ENCODE measurements around the gene RALGAPA2.

RALGAPA2 gene

DNA sequence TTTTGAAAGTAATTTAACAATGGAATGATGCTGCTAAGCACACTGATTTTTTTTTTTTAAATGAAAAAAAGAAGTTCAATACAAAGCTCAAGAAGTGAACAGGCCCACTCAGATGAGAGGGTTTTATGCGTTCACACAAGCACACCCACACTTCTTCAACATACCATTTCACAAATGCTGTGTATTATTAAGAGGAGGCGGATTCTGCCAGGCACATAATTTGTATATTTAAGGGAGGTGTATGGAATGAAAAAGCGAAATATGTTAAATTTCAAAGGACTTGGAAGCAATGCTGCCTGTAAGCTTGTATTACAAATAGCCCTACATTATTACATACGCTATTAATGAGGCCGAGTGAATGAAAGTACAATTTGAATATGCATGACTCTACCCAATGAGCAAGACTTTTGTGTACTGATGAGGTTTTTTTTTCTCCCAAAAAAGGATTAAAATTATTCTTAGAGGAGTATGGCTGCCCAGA is 220.6 kb downstream of the RALGAPA2 start:
- H4K20me1 ChIP-seq (ENCODE audit: insufficient read depth, low read length): no peaks in the 10 kb centered on the region
- no peaks in the 10 kb centered on the region for H3K27me3 ChIP-seq (ENCODE audit: insufficient read depth, low read length)
- no peak overlapping the region for H3K4me3 ChIP-seq (ENCODE audit: low read depth, low read length, poor library complexity, severe bottlenecking)
- no peaks in the 10 kb centered on the region for H3K9me2 ChIP-seq (ENCODE audit: low read depth, low read length)
- H3K4me1 ChIP-seq (ENCODE audit: insufficient read depth, low read length, severe bottlenecking): peaks cover 29% of the 10 kb centered on the region
- H3F3A ChIP-seq (ENCODE audit: insufficient read depth, low read length): no peaks in the 10 kb centered on the region
- no peak overlapping the region for H3K9ac ChIP-seq (ENCODE audit: low read length)
- H2AFZ ChIP-seq (ENCODE audit: low read length): no peak overlapping the region
- no peaks in the 10 kb centered on the region for H3K79me2 ChIP-seq (ENCODE audit: insufficient read depth, low read length)
- H3K9me3 ChIP-seq (ENCODE audit: low read length): no peaks in the 10 kb centered on the region
- H3K4me2 ChIP-seq (ENCODE audit: low read length): no peak overlapping the region
- no peaks in the 10 kb centered on the region for H3K36me3 ChIP-seq (ENCODE audit: insufficient read depth, low read length)
- TF ChIP-seq, protein P1, sequence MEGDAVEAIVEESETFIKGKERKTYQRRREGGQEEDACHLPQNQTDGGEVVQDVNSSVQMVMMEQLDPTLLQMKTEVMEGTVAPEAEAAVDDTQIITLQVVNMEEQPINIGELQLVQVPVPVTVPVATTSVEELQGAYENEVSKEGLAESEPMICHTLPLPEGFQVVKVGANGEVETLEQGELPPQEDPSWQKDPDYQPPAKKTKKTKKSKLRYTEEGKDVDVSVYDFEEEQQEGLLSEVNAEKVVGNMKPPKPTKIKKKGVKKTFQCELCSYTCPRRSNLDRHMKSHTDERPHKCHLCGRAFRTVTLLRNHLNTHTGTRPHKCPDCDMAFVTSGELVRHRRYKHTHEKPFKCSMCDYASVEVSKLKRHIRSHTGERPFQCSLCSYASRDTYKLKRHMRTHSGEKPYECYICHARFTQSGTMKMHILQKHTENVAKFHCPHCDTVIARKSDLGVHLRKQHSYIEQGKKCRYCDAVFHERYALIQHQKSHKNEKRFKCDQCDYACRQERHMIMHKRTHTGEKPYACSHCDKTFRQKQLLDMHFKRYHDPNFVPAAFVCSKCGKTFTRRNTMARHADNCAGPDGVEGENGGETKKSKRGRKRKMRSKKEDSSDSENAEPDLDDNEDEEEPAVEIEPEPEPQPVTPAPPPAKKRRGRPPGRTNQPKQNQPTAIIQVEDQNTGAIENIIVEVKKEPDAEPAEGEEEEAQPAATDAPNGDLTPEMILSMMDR (IDR thresholded peaks at IDR 0.05; ENCODE audit: low read length): no peak
- TF ChIP-seq EZH2 (IDR thresholded peaks at IDR 0.05; ENCODE audit: borderline replicate concordance, low read length): no peak
- H3K27ac ChIP-seq (ENCODE audit: low read depth, low read length, poor library complexity, severe bottlenecking): no peak overlapping the region

DNA sequence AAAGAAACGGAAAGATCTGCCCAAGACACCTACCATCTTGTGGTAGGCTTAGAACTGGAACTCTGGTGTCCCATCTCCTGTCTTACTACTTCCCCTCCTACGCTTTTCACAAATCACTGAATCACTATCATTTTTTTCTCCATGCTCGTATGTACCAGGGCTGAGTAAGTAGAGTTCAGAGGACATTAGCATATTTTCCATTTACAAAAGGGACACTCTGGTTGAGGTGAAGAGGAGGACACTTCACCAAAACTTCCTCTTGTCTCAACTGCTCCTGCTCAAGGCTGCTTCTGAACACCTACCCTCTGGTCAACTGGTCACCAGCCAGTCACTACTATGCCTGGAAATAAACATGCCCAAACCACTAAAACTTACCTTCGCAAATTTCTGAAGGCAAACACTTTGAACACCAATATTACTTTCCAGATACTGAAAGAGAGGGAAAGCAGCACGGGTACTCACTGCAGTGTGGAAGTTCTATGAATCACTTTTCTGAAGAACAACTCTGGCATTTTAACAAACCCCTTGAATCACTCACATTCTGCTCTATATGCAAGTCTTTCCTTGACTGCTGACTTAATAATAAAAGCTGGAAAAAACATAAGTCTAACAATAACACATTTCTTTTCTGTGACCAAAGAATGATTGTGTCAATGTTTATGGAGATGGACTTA is 221.2 kb downstream of the RALGAPA2 start:
- no peak for TF ChIP-seq EZH2 (IDR thresholded peaks at IDR 0.05; ENCODE audit: borderline replicate concordance, low read length)
- TF ChIP-seq, protein P1 (IDR thresholded peaks at IDR 0.05; ENCODE audit: low read length): no peak
- H3K4me3 ChIP-seq (ENCODE audit: low read depth, low read length, poor library complexity, severe bottlenecking): no peak overlapping the region
- H3K9me2 ChIP-seq (ENCODE audit: low read depth, low read length): no peaks in the 10 kb centered on the region
- H3K27me3 ChIP-seq (ENCODE audit: insufficient read depth, low read length): no peaks in the 10 kb centered on the region
- H3K9ac ChIP-seq (ENCODE audit: low read length): no peak overlapping the region
- peaks cover 29% of the 10 kb centered on the region for H3K4me1 ChIP-seq (ENCODE audit: insufficient read depth, low read length, severe bottlenecking)
- no peaks in the 10 kb centered on the region for H3K36me3 ChIP-seq (ENCODE audit: insufficient read depth, low read length)
- no peaks in the 10 kb centered on the region for H3F3A ChIP-seq (ENCODE audit: insufficient read depth, low read length)
- H3K27ac ChIP-seq (ENCODE audit: low read depth, low read length, poor library complexity, severe bottlenecking): no peak overlapping the region
- no peaks in the 10 kb centered on the region for H3K9me3 ChIP-seq (ENCODE audit: low read length)
- H4K20me1 ChIP-seq (ENCODE audit: insufficient read depth, low read length): no peaks in the 10 kb centered on the region
- no peak overlapping the region for H2AFZ ChIP-seq (ENCODE audit: low read length)
- no peak overlapping the region for H3K4me2 ChIP-seq (ENCODE audit: low read length)
- no peaks in the 10 kb centered on the region for H3K79me2 ChIP-seq (ENCODE audit: insufficient read depth, low read length)

DNA sequence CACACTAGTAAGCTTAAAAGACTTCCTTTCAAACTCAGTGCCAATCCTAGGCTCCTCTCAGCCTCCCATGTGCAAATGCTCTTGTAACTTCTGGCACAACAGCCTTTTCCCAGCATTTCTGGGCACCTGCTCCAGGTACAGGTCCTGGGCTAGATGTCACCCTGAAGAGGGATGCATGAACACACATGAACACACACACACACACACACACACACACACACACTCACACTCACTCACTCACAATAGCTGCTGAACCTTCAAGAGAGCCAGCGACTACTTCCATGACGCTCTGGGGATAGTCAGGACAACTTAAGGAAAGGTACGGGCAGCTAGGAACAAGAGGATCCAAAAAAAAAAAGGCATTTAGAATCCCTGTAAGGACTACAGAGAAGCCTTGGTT is 221.8 kb downstream of the RALGAPA2 start:
- Histone ChIP-seq H3K36me3 (ENCODE audit: insufficient read depth, low read length) (no peaks in the 10 kb centered on the region), H3K4me1 (ENCODE audit: insufficient read depth, low read length, severe bottlenecking) (peaks cover 29% of the 10 kb centered on the region), H3K9me3 (ENCODE audit: low read length) (no peaks in the 10 kb centered on the region), H3K27me3 (ENCODE audit: insufficient read depth, low read length) (no peaks in the 10 kb centered on the region), H4K20me1 (ENCODE audit: insufficient read depth, low read length) (no peaks in the 10 kb centered on the region), H3K4me2 (ENCODE audit: low read length) (no peak overlapping the region), H3K9me2 (ENCODE audit: low read depth, low read length) (no peaks in the 10 kb centered on the region), H3K9ac (ENCODE audit: low read length) (no peak overlapping the region), H3K79me2 (ENCODE audit: insufficient read depth, low read length) (no peaks in the 10 kb centered on the region), H3K4me3 (ENCODE audit: low read depth, low read length, poor library complexity, severe bottlenecking) (no peak overlapping the region), H3F3A (ENCODE audit: insufficient read depth, low read length) (no peaks in the 10 kb centered on the region), H3K27ac (ENCODE audit: low read depth, low read length, poor library complexity, severe bottlenecking) (no peak overlapping the region), H2AFZ (ENCODE audit: low read length) (no peak overlapping the region)
- TF ChIP-seq, protein P1 (IDR thresholded peaks at IDR 0.05; ENCODE audit: low read length): no peak
- TF ChIP-seq EZH2 (IDR thresholded peaks at IDR 0.05; ENCODE audit: borderline replicate concordance, low read length): no peak

Data from OCI-LY1 (cell line).